Stimulated activated CD8-positive, alpha-beta memory T cell treated with anti-CD3 and anti-CD28 coated beads, Interleukin-12 subunit alpha, Interleukin-12 subunit beta, amount 100 ng/mL, for 24 hours (primary cell): ENCODE results near the gene GALNS.
"Not testable (repeated sequence)": the region's sequence is repeated elsewhere in the genome, so short reads cannot be mapped to it uniquely, and the experiment has no call there.

ENCODE experiments used
- DNase-seq: peaks from one replicate; pipeline ENCODE4 v3.0.0-alpha.2; 2020; ENCODE audit errors: extremely low read depth

Gene GALNS

DNA sequence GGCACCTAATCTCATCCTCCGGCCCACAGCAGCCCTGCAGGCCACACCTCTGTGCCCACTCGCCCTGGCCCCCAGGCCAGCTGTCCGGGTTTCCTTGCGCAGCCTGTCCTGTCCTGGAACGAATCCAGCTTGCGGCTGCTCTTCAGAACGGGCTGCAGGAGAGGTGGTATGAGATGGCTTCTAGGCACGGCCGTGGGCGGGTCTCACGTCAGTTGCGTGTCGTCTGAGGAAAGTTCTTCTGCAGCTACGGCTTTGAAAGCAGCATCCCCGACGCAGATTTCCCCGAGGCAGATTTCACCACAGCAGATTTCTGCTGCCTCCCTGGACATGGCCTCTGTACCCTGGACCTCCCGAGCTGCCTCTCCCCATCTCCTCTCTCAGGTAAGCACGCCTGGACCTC is 18.2 kb downstream of the GALNS start:
- DNase-seq: no peak

DNA sequence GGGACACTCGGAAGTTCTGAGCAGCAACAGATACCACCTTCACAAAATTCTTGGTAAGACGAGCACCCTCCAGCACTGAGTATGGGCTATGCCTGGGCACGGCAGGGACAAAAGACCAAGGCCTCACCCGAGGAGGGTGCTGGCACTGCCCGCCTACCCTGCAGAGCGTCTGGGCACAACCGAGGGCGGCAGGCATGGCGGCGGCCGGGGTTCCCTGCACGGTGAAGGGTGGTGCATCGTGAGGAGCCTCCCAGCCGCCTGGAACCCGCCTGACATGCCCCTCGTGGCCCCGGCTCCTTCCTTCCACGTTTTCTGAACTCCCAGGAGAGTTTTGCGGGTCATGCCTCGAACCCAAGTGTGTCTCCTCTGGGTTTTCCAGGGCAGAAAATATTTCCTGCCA is 18.9 kb downstream of the GALNS start:
- DNase-seq: no peak

DNA sequence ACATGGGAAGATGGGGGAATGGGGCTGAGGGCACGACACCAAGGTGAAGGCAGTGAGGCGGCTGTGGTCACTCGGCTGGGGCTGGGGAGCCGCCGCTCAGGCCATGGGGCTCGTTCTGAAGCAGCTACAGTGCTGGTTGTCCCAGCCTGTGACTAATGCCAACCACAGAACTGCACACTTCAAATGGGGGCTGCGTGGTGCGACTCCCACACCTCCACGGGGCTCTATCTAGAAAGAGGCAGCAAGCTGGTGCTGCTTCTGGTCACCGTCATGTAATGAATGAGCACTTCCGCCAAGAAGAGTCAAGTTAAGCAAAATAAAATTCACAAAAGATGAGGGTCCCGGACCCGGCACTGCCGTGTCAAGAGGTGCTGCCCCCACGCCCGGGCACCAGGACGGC is 20.0 kb downstream of the GALNS start:
- no peak for DNase-seq

DNA sequence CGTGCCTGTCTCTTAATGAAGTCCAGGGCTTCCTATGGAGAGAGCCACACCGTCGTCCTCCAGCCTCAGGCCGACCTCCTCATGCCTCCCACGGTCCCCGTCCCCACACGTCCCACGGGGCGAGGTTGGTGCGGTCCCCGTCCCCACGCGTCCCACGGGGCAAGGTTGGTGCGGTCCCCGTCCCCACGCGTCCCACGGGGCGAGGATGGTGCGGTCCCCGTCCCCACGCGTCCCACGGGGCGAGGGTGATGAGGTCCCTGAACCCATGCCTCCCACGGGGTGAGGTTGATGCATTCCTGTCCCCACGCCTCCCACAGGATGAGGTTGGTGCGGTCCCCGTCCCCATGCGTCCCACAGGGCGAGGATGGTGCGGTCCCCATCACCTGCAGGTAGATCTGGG is 20.9 kb downstream of the GALNS start:
- DNase-seq: no peak

DNA sequence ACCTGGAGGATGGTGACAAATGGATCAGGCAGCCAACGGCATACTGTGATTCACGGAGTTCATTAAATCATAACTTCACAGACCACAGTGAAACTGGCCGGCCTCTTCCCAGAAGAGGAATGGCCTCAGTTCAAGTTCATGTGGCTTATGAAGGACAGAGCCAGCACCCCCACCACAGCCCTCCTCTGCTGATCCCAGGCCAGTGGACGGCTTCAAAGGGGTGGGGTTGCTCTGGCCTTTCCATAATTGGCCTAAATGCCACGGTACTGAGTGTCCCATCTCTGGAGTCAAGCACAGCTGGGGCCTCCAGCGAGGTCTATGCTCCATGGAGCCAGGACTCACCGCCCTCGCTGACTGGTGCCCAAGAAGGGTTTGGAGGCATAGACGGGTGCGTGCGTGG is 21.4 kb downstream of the GALNS start:
- DNase-seq: no peak

DNA sequence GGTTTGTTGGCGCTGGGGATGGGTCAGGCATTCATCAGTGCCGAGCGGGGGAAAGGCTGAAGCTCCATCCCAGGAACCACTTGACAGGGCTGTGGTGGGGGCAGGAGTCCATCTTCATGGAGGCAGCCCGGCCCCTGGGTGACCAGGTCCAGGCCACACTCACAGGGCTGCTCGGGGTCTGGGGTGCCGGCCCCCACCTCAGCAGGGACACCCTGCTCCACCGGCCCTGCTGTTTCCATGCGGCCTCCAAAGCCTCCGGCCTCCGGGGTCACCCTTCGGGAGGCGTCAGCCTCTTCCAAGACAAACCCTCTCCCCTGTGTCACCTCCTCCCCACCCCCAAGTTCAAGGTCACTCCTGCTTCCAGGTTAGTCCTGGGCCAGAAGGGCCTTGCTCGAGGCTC is 22.1 kb downstream of the GALNS start:
- no peak for DNase-seq

GRCh38 chr16:88833086-88833485 is 23.7 kb downstream of the GALNS start:
- DNase-seq: no peak

DNA sequence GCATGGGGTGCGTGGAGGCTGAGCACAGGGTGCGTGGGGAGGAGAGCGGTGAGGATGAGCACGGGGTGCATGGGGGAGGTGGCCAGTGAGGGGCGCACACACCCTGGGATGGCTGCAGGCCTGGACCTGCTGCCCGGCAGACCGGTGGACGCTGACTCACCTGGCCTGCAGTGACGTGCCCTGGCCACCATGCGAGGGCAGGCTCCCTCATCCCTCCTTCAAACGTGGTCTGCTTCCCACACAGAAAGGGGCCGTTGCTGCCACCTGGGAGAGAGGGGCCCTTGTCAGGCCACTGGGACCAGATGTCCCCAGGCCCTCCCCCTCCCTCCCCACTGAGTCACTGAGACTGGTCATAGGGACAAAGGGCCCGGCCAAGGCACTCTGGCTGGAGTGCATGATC is 24.9 kb downstream of the GALNS start:
- DNase-seq: no peak

DNA sequence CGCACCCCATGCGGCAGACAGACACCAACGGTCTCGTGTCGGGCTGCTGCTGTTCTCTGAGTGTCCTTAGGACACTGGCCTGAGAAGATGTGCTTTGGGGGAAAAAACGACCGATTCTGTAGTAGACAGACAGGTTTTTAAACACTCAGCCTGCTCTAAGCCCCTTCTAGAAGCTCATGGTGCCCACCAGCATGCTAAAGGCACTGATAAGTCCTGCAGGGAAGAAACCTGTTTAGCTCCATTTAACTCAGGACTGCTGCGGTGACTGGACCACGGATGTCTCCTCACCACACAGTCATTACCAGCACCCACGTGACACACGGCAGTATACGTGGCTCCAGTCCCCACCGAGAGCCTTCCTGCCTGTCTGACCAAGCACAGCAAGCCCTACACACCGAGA is 26.0 kb downstream of the GALNS start:
- no peak for DNase-seq

GRCh38 chr16:88830258-88830657 is 26.5 kb downstream of the GALNS start:
- DNase-seq: no peak

GRCh38 chr16:88828711-88829110 is 28.0 kb downstream of the GALNS start:
- no peak for DNase-seq

DNA sequence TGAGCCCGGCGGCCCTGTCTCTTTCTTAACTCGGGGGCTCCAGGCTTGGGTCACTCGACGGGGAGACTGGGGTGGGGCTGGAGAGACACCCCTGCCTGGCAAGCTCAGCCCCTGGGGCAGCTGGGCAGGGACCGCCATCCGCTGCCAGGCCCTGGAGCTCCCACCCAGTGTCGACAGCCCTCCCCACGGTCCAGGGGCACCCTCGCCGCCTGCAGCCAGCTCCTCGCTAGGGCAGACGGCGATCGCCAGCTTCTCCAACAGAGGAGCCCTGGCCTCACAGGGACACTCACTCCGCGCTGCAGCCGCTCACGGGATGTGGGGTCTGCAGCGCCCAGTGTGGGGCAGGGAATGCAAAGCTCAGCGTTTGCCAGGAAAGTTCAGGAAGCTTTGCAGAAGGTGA is 29.0 kb downstream of the GALNS start:
- no peak for DNase-seq

- no peak for DNase-seq
Measured at GRCh38 chr16:88826070-88826840, 30.5 kb downstream of the GALNS start.

- DNase-seq: no peak
Measured at GRCh38 chr16:88825146-88825545, 31.6 kb downstream of the GALNS start.

- no peak for DNase-seq
Measured at GRCh38 chr16:88824256-88825077, 32.3 kb downstream of the GALNS start.

GRCh38 chr16:88823646-88824045 is 33.1 kb downstream of the GALNS start:
- not testable (repeated sequence) for DNase-seq

- no peak for DNase-seq
Measured at GRCh38 chr16:88822281-88823040, 34.3 kb downstream of the GALNS start.

DNA sequence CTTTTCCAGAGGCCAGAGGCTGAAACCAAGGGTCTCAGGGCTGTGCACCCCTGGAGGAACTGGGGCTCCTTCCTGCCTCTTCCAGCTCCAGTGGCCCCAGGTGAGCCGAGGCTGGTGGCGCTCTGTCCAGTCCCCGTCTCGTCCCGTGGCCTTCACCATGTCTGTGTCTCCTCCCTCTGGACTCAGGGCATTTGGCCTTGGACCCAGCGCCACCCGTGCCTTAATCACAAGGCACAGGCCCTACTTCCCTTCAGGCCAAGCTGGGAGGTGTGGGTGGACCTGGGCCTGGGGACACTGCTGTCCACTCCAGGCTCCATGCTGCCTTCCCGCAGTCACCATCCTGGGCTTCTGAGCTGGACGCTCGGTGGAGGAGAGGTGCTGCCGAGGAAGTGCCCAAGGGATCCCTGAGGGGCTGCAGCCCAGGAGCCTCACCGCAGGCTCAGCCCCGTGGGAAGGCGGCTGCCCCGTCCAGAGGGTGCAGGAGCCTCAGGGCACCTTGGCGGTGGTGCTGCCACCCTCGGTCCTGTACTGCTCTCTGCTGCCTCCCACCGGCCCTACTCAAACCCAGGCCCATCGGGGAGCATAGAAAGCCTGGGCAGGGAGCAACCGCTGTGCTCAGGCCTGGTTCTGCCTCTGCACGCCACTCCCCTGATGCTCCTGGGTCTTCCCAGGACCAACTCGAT is 35.4 kb downstream of the GALNS start:
- DNase-seq: no peak

DNA sequence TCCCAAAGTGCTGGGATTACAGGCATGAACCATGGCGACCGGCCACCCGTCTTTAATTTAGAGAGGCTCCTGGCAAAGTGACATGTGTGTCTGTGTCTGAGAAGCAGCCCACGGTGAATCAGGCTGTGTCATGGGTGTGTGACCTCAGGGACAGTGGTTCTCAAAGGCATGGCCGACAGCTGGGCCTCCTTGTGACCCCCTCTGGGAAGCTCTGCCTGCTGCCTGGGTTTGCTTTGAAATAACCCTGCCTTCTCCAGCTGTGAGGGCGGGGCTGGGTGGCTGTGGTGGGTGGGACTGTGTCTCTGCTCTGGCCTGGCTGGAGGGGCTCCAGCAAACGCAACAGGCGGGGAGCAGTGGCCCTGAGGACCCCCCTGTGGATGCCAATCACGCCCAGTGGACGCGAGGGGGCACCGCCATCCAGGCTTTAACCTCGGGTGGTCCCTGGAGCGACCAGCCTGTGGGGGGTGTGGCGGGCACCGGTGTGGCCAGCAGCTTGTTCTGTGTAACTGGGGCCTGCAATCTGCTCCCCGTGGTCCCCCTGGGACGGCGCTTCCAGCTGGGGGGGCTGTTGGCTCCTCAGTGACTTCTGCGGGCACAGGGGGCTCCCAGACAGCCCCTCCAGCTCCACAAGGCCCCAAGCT is 36.2 kb downstream of the GALNS start:
- DNase-seq: no peak

DNA sequence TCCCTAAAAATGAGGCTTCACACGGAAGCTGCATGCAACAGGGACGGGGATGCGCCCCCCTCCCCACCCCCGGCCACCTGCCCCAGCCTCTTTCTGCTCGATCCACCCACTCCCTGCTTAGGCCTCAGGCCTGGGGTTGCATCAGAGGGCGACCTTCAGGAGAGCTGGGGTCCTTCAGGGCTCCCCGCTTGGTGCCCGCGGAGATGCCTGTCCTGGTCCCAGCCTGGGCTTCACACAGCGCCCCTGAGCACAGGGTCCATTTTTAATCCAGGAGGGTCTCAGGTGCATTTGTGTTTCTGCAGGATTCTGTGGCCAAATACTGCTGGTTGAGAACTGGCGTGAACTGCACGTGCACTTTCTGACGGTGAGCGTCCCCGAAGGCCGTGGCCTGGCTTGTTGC is 37.6 kb downstream of the GALNS start:
- DNase-seq: no peak

- DNase-seq: no peak
Measured at GRCh38 chr16:88818575-88818874, 38.2 kb downstream of the GALNS start.
